GM18858 (cell line): ENCODE results near the gene NOS1AP.

ENCODE experiments used
- ATAC-seq: cut with Tn5 transposase; IDR thresholded peaks from one replicate; pipeline ENCODE4 v1.9.1; 2021; ENCODE audit not compliant: unreplicated experiment

The NOS1AP gene

GRCh38 chr1:162215902-162216301 lies 146.4 kb downstream of the NOS1AP start:
- no peak for ATAC-seq

- ATAC-seq, result no peak
These were observed 147.1 kb downstream of the NOS1AP start for GRCh38 chr1:162216604-162217003.

DNA sequence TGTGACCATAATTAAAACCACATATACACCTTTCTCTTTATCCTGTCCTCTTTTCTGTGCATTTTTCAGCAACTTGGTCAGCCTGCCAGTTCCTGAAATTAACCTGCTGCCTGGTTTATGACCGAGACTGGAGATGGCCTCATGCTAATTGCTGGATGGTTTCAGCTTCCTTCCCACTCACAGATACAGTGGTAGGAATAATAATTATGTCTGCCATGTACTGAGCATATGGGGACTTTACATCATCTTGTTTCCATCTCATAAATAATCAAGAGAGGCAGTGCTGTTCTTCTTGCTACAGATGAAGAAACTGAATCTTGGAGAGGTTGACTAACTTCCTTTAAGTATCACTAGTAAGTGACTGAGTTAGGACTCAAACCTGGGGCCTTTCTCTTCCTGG lies 148.2 kb downstream of the NOS1AP start:
- no peak for ATAC-seq

GRCh38 chr1:162218546-162218945 lies 149.1 kb downstream of the NOS1AP start:
- ATAC-seq, result no peak

DNA sequence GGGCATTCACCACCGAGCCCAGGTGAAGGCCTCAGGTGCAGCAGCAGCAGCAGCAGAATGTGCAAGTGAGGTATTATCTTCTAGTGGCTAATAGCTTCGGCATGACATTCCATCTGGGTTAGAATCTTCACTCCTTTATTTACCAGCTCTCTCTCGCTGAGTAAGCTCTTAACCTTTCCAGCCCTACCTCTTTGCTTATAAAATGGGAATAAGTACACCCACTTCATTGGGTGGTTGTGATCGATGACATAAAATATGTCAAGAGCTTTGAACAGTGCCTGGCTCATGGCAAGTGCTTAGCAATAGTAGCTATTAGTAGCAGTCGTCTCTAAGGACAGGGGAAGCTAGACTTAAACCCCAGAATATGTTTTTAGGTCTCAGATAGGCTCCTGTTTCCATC lies 149.5 kb downstream of the NOS1AP start:
- ATAC-seq, result no peak

- no peak for ATAC-seq
These were observed 150.0 kb downstream of the NOS1AP start for GRCh38 chr1:162219461-162219860.

DNA sequence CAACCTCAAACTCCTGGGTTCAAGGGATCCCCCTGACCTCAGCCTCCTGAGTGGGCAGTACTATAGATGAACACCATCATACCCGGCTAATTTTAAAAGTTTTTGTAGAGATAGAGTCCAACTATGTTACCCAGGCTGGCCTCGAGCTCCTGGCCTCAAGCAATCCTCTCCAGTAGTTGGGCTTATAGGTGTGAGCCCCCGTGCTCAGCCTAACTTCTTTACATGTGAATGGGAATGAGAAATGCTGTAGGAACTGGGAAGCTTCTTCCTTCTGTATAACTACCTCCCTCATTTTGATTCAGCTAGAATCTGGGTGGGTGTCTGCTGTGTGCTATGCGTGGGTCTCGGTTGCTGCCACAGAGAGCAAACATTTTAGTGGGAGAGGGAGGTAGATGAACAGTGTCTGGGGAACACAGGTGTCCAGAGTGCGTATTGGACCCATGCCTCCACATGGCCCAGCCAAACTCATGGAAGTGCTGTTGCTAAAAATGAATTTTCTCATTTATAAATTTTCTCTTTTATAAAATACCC lies 150.6 kb downstream of the NOS1AP start:
- ATAC-seq, result no peak

- no peak for ATAC-seq
These were observed 152.5 kb downstream of the NOS1AP start for GRCh38 chr1:162222014-162222413.

GRCh38 chr1:162222730-162223129 lies 153.2 kb downstream of the NOS1AP start:
- no peak for ATAC-seq

DNA sequence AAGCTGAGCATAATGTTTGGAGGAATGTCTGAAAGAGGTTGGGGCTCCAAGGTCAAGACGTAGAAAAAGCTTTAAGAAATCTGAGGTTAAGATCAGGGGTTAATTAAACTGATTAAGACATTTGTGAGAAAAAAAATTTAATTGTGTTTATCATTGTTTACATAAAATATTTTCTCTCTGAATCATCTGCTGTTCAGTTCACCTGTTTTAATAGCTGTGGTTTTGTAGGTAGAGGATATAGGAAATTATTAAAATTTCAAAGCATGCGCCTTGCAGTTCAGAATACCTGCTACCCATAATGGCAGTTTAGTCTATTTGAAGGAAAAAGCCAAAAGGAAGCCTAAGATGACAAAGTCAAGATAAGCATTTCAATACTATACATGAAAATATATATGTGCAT lies 154.0 kb downstream of the NOS1AP start:
- ATAC-seq, result no peak

GRCh38 chr1:162224267-162224666 lies 154.8 kb downstream of the NOS1AP start:
- no peak for ATAC-seq

DNA sequence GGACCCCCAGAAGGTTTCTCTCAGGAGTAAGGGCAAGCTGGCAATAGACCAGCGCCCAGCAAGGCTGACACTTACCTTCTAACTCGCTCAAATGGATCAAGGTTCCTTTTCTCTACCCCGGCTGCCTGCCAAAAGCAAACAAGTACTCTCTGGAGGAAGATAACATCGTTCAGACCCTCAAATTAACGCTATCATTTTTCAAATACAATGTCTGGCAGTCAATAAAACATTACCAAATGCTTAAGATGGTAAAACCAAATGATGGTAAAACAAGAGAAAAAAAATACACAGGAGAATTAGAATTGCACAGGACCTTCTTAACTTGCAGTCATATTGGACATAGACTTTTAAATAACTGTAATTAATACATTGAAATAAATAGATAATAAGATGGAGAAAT lies 159.1 kb downstream of the NOS1AP start:
- no peak for ATAC-seq

DNA sequence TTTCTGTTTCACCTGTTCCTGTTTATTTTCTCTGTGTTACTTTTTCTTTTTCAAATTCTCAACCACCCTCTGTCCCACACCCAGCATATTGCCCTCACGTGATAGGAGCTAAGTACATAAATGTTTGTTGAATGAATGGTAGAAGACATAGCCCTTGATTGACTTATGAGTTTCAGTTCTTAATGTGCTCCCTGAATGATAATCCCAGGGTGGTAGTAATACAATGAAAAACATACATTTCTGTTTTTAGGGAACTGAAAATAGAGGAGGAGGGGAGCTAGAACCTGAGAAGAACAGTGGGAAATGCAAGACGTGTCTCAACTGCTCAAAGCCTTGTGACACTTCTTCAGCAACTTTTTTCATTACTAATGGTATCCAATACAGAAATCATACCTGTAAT lies 160.1 kb downstream of the NOS1AP start:
- no peak for ATAC-seq

GRCh38 chr1:162230096-162230495 lies 160.6 kb downstream of the NOS1AP start:
- ATAC-seq, result no peak

GRCh38 chr1:162230517-162230916 lies 161.0 kb downstream of the NOS1AP start:
- no peak for ATAC-seq

- ATAC-seq, result no peak
These were observed 162.7 kb downstream of the NOS1AP start for GRCh38 chr1:162232034-162232711.

- no peak for ATAC-seq
These were observed 163.6 kb downstream of the NOS1AP start for GRCh38 chr1:162233066-162233465.

DNA sequence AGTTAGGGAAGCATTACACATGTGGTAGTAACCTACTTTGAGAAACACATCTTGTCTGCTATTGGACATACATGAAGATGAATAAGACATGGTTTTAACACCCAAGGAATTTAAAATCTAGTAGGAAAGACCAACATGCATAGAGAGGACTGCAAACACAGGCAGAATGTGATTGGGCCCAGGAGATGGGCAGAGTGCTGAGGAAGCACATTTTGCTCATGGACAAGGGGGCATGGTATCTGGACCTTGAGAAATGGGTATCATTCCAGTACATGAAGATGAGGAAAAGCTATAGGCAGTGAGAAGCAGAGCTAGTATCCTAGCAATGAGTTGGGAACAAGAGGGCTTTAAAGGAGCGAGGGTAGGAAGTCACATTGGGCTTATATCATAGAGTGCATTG lies 164.4 kb downstream of the NOS1AP start:
- ATAC-seq, result no peak

DNA sequence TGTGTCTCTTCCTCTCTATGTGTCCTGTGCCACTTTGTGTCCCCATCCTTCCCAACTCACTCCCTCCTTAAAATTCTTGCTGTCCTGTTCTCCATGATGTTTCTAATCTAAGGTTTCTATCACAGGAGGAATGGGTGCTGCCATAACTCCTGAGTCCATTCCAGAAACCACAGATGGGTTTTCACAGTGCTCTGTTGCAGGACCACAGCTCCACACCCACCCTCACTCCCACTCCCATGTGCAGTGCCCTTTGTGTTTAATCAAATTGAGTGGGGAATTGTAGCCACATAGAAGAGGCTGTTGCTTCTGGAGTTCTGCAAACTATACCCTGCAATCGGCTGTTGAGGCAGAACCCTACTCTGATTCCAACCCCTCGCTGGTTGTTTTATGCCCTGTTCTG lies 165.1 kb downstream of the NOS1AP start:
- ATAC-seq, result no peak

DNA sequence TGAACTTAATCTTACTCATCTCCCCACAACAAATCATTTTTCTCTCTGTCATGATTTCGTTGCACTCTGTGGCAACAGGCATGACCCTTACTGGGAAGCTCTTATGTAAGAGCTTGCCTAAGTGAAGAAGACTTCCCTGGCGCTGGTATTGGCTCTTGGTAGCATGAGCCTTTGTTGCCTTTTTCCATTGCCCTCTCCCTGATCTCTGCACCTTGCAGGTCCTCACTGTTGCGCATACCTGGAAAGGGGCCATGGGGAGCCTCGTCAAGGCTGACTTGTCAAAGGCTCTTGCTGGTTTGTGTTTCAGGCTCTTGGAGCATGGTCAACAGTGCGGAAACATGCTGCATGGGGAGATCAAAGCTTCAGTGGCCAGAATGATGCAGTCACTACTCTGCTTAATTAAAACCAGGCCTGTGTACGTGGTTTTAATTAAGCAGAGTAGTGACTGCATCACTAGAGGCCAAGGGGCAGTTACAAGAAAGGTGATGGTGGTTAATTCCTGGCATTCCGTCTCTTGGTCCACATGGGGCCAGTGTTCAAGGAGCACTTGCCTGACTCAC lies 165.8 kb downstream of the NOS1AP start:
- no peak for ATAC-seq

DNA sequence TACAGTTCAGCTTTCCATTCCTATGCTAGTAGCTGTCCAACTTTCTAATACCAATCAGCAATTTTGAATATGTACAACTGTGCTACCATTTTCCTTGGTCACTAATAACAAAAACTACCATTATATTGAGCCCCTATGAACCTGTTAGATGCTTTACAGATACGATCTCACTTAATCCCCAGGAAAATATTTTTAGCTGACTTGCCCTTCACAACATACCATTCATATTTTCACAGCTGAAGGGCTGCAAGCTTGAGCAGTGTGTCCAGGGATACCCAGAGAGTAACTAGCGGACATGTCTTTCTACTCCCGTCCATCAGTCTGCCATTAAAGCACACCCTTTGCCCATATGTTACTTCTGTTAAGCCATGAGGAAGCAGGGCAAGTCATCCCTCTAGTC lies 166.7 kb downstream of the NOS1AP start:
- no peak for ATAC-seq

DNA sequence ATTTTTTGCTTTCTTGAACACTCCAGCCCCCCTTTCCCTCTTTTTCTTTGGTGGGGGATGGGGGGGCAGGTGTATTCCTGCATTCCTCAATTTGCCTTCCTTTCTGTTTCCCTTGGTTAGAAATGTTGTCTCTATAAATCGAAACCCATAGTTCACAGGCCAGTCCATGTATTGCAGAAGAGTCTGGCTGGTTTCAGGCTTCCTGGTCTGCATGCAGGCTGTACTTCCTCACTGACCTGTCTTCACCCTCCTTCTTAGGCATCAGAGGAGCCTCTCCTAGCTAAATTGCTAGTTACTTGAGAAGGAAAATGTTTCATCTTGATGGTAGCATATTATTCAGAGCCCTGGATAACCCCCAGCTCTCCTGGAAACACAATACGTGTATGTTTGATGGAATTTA lies 167.1 kb downstream of the NOS1AP start:
- no peak for ATAC-seq

DNA sequence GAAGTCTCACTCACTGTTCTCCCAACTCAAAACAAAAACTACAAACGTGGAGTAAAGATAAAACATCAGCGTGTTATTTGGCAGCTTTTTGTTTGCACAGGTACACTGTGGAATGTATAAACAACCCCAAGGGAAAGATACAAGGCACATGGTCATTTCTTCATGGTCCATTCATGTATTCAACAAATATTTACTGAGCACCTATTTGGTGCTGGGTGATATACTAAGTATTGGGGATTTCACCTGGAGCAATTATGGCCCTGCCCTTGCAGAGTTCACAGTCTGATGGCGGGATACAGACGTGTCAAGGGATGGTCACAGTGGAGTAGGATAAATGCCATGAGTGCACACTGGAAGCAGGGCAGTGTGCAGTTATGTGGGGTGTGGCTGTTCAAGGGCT lies 171.1 kb downstream of the NOS1AP start:
- ATAC-seq, result no peak
